ENCODE data around the gene UNC45B. TPM values are rescaled to one million over a fixed set of nuclear protein-coding genes. Genes with fewer than 3 reads are reported as not detected.
"Not testable (repeated sequence)": the region's sequence is repeated elsewhere in the genome, so short reads cannot be mapped to it uniquely, and the experiment has no call there.

Gene UNC45B
- total RNA-seq, 1 donor from 2014 or later = 0.56 TPM

GRCh38 chr17:35175638-35176415, 28.2 kb downstream of the UNC45B start:
- TF ChIP-seq, protein P1, sequence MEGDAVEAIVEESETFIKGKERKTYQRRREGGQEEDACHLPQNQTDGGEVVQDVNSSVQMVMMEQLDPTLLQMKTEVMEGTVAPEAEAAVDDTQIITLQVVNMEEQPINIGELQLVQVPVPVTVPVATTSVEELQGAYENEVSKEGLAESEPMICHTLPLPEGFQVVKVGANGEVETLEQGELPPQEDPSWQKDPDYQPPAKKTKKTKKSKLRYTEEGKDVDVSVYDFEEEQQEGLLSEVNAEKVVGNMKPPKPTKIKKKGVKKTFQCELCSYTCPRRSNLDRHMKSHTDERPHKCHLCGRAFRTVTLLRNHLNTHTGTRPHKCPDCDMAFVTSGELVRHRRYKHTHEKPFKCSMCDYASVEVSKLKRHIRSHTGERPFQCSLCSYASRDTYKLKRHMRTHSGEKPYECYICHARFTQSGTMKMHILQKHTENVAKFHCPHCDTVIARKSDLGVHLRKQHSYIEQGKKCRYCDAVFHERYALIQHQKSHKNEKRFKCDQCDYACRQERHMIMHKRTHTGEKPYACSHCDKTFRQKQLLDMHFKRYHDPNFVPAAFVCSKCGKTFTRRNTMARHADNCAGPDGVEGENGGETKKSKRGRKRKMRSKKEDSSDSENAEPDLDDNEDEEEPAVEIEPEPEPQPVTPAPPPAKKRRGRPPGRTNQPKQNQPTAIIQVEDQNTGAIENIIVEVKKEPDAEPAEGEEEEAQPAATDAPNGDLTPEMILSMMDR (conservative IDR thresholded peaks at IDR 0.05) = no peak
- no peaks in the 10 kb centered on the region for H3K4me1 Mint-ChIP-seq (ENCODE audit: unreplicated experiment)
- no peaks in the 10 kb centered on the region for H3K36me3 Mint-ChIP-seq
- H3K27me3 Mint-ChIP-seq = peaks cover 7% of the 10 kb centered on the region
- H3K9me3 Mint-ChIP-seq = no peaks in the 10 kb centered on the region
- no peak overlapping the region for H3K4me3 Mint-ChIP-seq
- no peak for DNase-seq (ENCODE audit: extremely low spot score, unreplicated experiment)
- no peak overlapping the region for H3K27ac Mint-ChIP-seq

DNA sequence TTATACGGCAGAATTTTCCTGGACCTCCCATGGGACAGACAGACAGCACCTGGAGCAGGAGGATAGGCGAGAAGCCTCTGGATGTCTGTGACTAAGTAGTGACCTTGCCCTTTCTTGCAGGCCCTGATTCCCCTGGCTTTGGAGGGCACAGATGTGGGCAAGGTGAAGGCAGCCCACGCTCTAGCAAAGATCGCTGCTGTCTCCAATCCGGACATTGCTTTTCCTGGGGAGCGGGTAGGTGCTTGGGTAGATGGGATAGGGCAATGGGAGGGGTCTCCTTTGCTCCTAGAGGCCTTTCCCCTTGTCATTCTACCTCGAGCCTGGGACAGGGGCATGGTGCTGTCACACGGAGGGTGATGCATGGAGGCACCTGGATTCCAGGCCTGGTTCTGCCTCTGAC, 29.3 kb downstream of the UNC45B start:
- Mint-ChIP-seq H3K36me3 (no peaks in the 10 kb centered on the region), H3K4me3 (no peak overlapping the region), H3K27me3 (peaks cover 7% of the 10 kb centered on the region), H3K9me3 (no peaks in the 10 kb centered on the region), H3K4me1 (ENCODE audit: unreplicated experiment) (no peaks in the 10 kb centered on the region), H3K27ac (no peak overlapping the region)
- TF ChIP-seq, protein P1 (conservative IDR thresholded peaks at IDR 0.05) = no peak
- DNase-seq (ENCODE audit: extremely low spot score, unreplicated experiment) = no peak

GRCh38 chr17:35179379-35179778, 31.8 kb downstream of the UNC45B start:
- H3K4me3 Mint-ChIP-seq; DNase-seq (ENCODE audit: extremely low spot score, unreplicated experiment); H3K27ac Mint-ChIP-seq; H3K4me1 Mint-ChIP-seq (ENCODE audit: unreplicated experiment); H3K36me3 Mint-ChIP-seq; H3K9me3 Mint-ChIP-seq: not testable (repeated sequence)
- H3K27me3 Mint-ChIP-seq = peaks cover 25% of the 10 kb centered on the region

DNA sequence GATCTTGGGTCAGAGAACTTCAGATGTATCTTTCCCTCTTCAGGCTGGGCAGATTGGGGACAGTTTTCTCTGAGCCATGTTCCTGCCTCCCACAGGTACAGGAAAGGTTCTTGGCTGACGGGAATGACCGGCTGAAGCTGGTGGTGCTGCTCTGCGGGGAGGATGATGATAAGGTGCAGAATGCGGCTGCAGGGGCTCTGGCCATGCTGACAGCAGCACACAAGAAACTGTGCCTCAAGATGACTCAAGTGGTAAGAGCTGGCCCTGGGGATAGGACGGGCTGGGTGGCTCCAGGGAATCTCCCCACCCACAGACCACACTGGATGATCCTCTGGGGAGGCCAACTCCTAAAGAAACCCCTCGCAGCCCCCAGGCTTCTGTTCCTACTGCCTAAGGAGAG, 35.7 kb downstream of the UNC45B start:
- no peak for DNase-seq (ENCODE audit: extremely low spot score, unreplicated experiment)
- no peaks in the 10 kb centered on the region for H3K4me1 Mint-ChIP-seq (ENCODE audit: unreplicated experiment)
- no peak overlapping the region for H3K4me3 Mint-ChIP-seq
- H3K36me3 Mint-ChIP-seq = no peaks in the 10 kb centered on the region
- H3K9me3 Mint-ChIP-seq = no peaks in the 10 kb centered on the region
- no peak overlapping the region for H3K27ac Mint-ChIP-seq
- TF ChIP-seq, protein P1 (conservative IDR thresholded peaks at IDR 0.05) = no peak
- peaks cover 26% of the 10 kb centered on the region for H3K27me3 Mint-ChIP-seq

DNA sequence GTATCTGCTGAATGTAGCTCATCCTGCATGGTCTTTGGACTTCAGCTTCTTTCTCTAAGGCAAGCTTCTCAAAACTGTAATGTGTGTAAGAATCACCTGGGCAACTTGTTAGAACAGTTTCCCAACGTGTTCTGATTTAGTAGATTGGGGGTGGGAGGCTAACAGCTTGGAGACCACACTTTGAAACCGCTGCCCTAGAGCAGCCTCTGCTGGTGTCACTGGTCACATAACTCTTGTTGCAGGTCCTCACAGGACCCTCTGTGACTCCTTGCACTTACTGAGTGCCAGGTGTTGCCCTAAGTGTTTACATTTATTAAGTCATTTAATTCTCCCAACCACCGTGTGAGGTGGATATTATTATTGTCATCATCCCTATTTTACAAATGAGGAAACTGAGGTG, 36.7 kb downstream of the UNC45B start:
- no peak for DNase-seq (ENCODE audit: extremely low spot score, unreplicated experiment)
- H3K4me3 Mint-ChIP-seq = no peak overlapping the region
- TF ChIP-seq, protein P1 (conservative IDR thresholded peaks at IDR 0.05) = no peak
- no peaks in the 10 kb centered on the region for H3K36me3 Mint-ChIP-seq
- H3K4me1 Mint-ChIP-seq (ENCODE audit: unreplicated experiment) = no peaks in the 10 kb centered on the region
- no peaks in the 10 kb centered on the region for H3K9me3 Mint-ChIP-seq
- no peak overlapping the region for H3K27ac Mint-ChIP-seq
- H3K27me3 Mint-ChIP-seq = peaks cover 26% of the 10 kb centered on the region

DNA sequence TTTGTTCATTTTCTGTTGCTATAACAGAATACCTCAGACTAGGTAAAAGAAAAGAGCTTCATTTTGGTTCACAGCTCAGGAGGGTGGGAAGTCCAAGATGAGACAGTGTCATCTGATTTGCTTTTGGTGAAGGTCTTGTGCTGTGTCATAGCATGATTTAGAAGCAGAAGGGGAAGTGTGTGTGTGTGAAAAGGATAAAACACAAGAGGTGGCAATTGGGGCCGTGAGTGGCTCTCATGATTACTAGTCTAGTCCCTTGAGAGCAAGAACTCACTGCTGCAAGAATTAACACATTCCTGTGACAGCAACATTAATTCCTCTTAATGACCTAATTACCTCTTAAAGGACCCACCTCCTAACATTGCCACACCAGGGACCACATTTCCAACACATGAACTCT, 38.2 kb downstream of the UNC45B start:
- Mint-ChIP-seq H3K36me3 (no peaks in the 10 kb centered on the region), H3K9me3 (no peaks in the 10 kb centered on the region), H3K4me3 (no peak overlapping the region), H3K27ac (no peak overlapping the region), H3K27me3 (peaks cover 26% of the 10 kb centered on the region), H3K4me1 (ENCODE audit: unreplicated experiment) (no peaks in the 10 kb centered on the region)
- TF ChIP-seq, protein P1 (conservative IDR thresholded peaks at IDR 0.05) = no peak
- no peak for DNase-seq (ENCODE audit: extremely low spot score, unreplicated experiment)
